Posterior vena cava (tissue), 2 donors: ENCODE data around the gene PLD4. TPM values are rescaled to one million over a fixed set of nuclear protein-coding genes. Genes with fewer than 3 reads are reported as not detected.

ENCODE experiments used
- DNase-seq: peaks from one replicate; pipeline ENCODE4 v3.0.0-alpha.2; 2020; ENCODE audit warnings: low spot score
- intact Hi-C, 2 donors: fragments of 100-400 bp; cut with DNase I; formaldehyde crosslinking; loops; one replicate each; pipeline versions ENCODE4 v1.14.1 to v1.14.2; 2022 to 2023
- total RNA-seq, 2 donors: library from RNA; stranded (reverse); fragmentation: NEBNext Ultra II Directional; extraction: Animal tissue kit (Norgen Biotek cat#: 25700); gene quantifications; one replicate each; pipeline ENCODE4 v1.2.1, GENCODE V29; 2021
- donor health status: DM: yes; HTN: yes; CAD: no.
- donor health status: DM: yes; HTN: yes; CAD: no.

Gene PLD4
- total RNA-seq, 2 donors from 2014 or later = 0.24 TPM; not detected in 1

DNA sequence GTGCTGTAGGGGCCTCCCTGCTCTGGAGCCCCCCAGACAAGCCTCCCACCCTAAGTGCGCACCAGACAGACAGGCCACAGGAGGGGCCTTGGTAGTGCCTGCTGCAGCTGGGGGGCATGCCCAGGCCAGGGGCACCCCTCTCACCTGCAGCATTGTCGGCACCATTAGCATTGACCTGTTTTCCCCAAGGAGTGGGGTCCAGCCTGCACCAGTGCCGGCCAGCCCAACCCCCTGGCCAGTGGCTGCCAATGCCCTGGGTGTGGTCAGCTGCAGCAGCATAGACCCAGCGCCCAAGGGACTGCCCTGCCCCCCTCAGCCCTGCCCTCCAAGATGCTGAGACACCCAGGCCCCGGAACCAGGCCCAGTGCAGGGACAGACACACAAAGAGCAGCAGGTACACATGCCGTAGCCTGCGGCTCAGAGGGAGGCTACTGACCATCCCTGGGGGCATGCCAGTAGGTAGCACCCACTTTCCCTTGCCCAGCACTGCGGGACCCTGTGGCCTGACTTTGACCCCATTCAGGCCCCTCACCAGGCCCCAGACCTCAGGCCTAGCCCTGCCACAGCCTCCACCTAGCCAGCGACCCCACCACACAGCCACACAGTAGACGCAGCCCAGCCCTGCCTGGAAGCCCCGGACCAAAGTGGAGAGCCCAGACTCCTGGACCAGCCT lies 52.5 kb downstream of the PLD4 start:
- DNase-seq = peak; percentile 76
- intact Hi-C loops = loop anchor here (2.0 to 5.0 kb wide), 3 partner anchors 45 to 70 kb away; partner anchors contain the start of gene CDCA4 (in 1 of the 2)

GRCh38 chr14:104977681-104978653 lies 53.3 kb downstream of the PLD4 start, which contains the start of gene AHNAK2:
TSS of gene AHNAK2 (minus strand) at chr14:104978374. CDS start at chr14:104978237, 137 bp downstream.
- intact Hi-C loops = loop anchor here (2.0 to 5.0 kb wide), 3 partner anchors 44 to 69 kb away; partner anchors contain the start of gene CDCA4 (in 1 of the 2)
- DNase-seq = peak; percentile 94

- intact Hi-C loops = loop anchor here in 1 of 2 donors (5.0 kb wide), 1 partner anchor 43 kb away; the partner anchor contains the start of gene CDCA4
- DNase-seq = peak; percentile 78
Observed at GRCh38 chr14:104978746-104979691, 54.3 kb downstream of the PLD4 start.

DNA sequence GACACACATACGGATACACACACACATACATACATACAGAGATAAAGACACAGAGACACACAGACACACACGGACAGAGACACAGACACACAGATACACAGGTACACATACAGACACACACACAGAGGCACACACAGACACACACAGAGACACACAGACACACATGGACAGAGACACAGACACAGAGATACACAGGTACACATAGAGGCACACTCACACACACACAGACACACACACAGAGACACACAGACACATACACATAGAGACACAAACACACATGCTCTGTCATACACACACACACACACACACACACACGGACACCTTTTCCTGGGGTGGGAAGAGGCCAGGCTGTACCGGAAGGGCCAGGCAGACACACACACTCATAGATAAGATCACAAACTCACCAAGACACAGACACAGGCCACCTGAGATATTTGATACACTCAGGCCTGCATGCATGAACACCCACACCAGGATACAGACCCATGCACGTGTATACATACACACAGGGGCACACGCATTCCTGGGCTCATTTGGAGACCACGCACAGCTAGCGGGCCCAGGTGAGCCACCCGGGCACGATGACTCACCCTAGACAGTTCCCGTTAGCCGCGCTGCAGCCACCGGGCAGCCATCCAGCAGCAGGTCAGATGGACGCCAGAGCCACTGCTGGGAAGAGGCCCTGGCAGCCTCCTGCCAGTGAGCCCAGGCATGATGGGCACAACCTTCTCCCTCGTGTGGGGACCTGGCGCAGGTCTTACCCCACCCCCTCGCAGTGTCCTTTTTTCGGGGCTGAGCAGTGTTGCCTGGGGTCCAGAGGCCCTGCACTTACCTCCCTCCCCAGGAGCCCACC lies 55.3 kb downstream of the PLD4 start:
- peak; percentile 79 for DNase-seq
- intact Hi-C loops = loop anchor here in 1 of 2 donors (5.0 kb wide), 1 partner anchor 42 kb away; the partner anchor contains the start of gene CDCA4

- peak; percentile 75 for DNase-seq
- intact Hi-C loops = no loop called here
Observed at GRCh38 chr14:104980611-104981531, 56.2 kb downstream of the PLD4 start.

GRCh38 chr14:104981699-104982541 lies 57.2 kb downstream of the PLD4 start:
- DNase-seq = peak; percentile 66
- intact Hi-C loops = no loop called here

DNA sequence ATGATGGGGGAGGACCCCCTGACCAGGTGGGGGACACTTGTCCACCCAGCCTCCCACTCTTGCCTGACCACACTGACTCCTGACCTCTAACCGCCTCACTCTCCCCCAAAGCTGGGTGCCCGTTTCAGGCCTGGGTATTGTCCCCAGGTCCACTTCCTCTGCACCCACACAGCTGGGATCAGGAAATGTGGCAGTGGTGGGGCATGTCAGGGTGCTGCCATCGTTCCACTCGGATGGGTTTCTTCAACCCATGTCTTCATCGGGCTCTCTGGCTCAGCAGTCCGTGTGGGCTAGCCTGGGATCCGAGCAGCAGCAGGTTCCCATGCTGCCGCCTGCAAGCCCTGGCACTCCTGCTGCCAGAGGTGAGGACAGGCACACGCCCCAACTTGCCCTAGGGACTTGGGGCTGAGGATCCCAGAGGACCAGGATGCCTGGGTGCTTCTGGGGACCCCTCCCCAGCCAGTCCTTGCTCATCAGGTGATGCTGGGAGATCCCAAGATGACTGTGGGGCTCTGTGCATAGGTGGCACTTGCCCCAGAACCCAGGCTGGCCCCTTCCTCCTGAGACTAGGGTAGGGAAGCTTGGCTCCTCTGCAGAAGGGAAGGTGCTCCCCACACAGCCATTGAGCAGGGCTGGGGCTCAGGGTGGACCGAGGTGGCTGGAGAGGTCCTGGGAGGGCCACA lies 58.0 kb downstream of the PLD4 start:
- intact Hi-C loops = no loop called here
- DNase-seq = peak; percentile 69

Other genes with a start within 250 kb of the PLD4 start
- gene INF2, start 235.3 kb upstream of the PLD4 start, total RNA-seq = 10 to 100 TPM; 70.5 to 78.7 TPM
- gene ADSS1, start 200.7 kb upstream of the PLD4 start, total RNA-seq = 10 to 100 TPM in 1 of 2 donors, 1 to 10 TPM in 1; 8.2 to 10.2 TPM
- 10 to 100 TPM; 58.3 to 66.1 TPM for gene SIVA1, start 171.7 kb upstream of the PLD4 start, total RNA-seq
- gene AKT1, start 129.1 kb upstream of the PLD4 start, total RNA-seq = 100 to 1,000 TPM; 115 to 143 TPM
- gene ZBTB42, start 123.8 kb upstream of the PLD4 start, total RNA-seq = 1 to 10 TPM; 3.3 to 3.8 TPM
- 10 to 100 TPM; 26.8 to 47.0 TPM for gene CEP170B, start 59.6 kb upstream of the PLD4 start, total RNA-seq
- 100 to 1,000 TPM; 242 to 274 TPM for gene AHNAK2, start 53.5 kb downstream of the PLD4 start, total RNA-seq
- gene CLBA1, start 60.9 kb downstream of the PLD4 start, total RNA-seq = 1 to 10 TPM; 4.7 to 5.6 TPM
- gene CDCA4, start 96.2 kb downstream of the PLD4 start, total RNA-seq = 1 to 10 TPM; 4.3 to 4.8 TPM
- 1 to 10 TPM; 1.8 to 3.1 TPM for gene GPR132, start 140.6 kb downstream of the PLD4 start, total RNA-seq
- 10 to 100 TPM; 13.0 to 17.3 TPM for gene JAG2, start 243.9 kb downstream of the PLD4 start, total RNA-seq